Panc1 (cell line): ENCODE results near the gene GPR34.

Experiments
- POLR2AphosphoS5 ChIP-seq: IDR thresholded peaks from 2 replicates; pipeline ENCODE4 v1.6.1; 2012; ENCODE audit warnings: mild to moderate bottlenecking, low read depth, low read length, moderate library complexity
- SIN3A ChIP-seq: IDR thresholded peaks from 2 replicates; pipeline ENCODE4 v1.6.1; 2012; ENCODE audit warnings: low read depth, mild to moderate bottlenecking, low read length, moderate library complexity, borderline replicate concordance; ENCODE audit not compliant: insufficient read depth
- TCF7L2 ChIP-seq: IDR thresholded peaks from 2 replicates; pipeline ENCODE4 v1.6.1; 2011; ENCODE audit warnings: mild to moderate bottlenecking, low read depth, low read length, inconsistent platforms
- TF ChIP-seq, protein P1 (sequence below): fragments of 450-650 bp; IDR thresholded peaks from 2 replicates; pipeline ENCODE4 v1.5.1; 2017; ENCODE audit warnings: mild to moderate bottlenecking

DNA sequence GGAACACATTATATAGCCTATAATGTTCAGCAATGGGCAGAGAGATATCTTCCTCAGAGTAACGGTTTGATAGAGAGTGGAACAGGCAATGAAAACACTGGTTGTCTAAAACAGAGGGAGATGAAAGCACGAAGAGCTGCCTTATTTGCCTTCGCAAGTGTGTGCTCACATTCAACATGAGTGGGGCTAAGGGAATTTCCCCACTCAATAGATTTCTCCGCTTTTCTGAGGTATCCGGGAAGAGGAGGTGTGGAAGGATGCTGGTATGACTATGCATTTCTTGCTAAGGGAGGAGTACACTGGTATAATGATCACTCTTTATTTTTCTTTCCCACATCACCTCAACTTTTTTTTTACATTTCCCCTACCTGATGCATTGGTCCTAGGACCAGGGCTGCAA, 27.4 kb downstream of the GPR34 start:
- TF ChIP-seq TCF7L2 (no peak), POLR2AphosphoS5 (no peak), SIN3A (no peak)
- TF ChIP-seq, protein P1, sequence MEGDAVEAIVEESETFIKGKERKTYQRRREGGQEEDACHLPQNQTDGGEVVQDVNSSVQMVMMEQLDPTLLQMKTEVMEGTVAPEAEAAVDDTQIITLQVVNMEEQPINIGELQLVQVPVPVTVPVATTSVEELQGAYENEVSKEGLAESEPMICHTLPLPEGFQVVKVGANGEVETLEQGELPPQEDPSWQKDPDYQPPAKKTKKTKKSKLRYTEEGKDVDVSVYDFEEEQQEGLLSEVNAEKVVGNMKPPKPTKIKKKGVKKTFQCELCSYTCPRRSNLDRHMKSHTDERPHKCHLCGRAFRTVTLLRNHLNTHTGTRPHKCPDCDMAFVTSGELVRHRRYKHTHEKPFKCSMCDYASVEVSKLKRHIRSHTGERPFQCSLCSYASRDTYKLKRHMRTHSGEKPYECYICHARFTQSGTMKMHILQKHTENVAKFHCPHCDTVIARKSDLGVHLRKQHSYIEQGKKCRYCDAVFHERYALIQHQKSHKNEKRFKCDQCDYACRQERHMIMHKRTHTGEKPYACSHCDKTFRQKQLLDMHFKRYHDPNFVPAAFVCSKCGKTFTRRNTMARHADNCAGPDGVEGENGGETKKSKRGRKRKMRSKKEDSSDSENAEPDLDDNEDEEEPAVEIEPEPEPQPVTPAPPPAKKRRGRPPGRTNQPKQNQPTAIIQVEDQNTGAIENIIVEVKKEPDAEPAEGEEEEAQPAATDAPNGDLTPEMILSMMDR: no peak
